Colon (tissue), 2 donors: ENCODE results near the gene R3HDM2.
"Not testable (repeated sequence)": the region's sequence is repeated elsewhere in the genome, so short reads cannot be mapped to it uniquely, and the experiment has no call there.

Experiments used
- FAIRE-seq: peaks from 2 replicates; lab custom pipeline; 2012; peaks lifted over from hg19 to GRCh38; lab: Jason Lieb, UNC
- donor health status: control.
- donor health status: control.

Gene R3HDM2

GRCh38 chr12:57329219-57329618 lies 101.6 kb downstream of the R3HDM2 start:
- FAIRE-seq, result no peak

GRCh38 chr12:57325395-57325794 lies 105.4 kb downstream of the R3HDM2 start:
- FAIRE-seq, result no peak

DNA sequence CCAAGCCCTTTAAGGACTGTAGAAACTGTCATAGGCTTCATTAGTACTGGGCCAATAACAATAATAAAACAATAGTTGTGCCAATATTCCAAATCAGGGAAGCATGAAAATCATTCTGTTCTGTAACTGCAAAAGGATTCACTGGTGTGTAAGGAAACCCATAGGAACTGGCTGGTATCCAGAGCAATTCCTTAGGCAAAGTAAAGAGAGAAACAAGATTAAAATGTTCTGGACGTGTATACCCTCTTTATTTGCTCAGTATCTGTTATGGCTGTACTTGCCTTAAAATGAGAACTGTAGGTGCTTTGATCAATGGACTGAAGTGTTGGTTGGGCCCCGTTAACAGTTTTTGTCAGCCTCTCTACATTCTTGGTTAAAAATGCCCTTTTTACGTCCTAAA lies 107.4 kb downstream of the R3HDM2 start:
- no peak for FAIRE-seq

GRCh38 chr12:57320639-57321038 lies 110.2 kb downstream of the R3HDM2 start:
- FAIRE-seq, result no peak

- FAIRE-seq, result no peak
These were observed 111.0 kb downstream of the R3HDM2 start for GRCh38 chr12:57319678-57320469.

DNA sequence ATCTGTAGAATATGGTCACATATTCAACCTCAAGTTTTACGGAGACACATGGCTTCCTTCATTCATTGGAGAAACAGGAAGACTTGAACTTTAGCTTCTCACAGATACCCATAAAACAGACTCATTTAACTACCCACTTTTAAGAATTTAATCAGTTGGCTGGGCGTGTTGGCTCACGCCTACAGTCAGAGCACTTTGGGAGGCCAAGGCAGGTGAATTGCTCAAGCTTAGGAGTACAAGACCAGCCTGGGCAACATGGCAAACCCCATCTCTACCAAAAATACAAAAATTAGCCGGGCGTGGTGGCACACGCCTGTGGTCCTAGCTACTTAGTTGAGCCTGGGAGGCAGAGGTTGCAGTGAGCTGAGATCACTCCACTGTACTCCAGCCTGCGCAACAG lies 115.2 kb downstream of the R3HDM2 start:
- no peak for FAIRE-seq

GRCh38 chr12:57312287-57312686 lies 118.6 kb downstream of the R3HDM2 start:
- FAIRE-seq, result not testable (repeated sequence)

DNA sequence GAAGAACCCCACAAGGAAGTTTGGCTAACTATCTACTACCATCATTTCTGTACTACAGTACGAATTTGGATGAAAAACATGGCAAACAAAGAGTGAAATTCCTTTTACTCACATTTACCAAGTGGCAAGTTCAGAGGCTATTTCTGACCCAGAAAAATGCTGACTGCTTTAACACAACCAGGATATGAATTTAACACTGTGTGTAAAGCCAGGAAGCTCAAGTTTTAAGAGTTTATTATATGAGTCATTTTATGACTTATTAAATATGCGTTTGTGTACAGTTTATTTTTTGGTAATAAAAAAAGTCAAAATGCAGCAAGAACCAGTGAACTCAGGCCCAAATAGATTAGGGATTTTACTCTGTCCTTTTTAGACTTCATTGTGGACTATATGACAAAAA lies 121.4 kb downstream of the R3HDM2 start:
- FAIRE-seq, result no peak

DNA sequence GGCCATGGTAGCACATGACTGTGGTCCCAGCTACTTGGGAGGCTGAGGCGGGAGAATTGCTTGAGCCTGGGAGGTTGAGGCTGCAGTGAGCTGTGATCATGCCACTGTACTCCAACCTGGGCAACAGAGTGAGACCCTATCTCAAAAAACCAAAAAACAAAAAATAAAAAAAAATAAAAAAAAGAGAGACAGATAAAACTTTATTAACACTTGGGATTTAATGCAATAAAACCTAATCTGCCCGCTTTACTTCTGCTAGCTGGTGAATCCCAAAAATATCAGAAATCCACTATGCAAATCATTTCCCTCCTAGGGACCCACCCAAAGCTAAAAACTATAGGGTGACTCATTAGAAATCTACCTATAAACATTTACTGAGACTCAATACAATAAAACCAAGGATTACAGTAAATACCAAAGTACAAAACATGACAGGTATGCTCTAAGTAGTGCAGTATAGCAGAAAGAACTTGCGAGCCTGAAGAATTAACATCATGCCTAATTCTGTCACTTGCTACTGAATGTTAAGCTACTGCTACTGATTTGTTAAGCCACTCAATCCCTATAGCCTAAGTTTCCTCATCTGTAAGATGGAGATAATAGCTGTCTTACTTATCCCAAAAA lies 129.8 kb downstream of the R3HDM2 start:
- FAIRE-seq, result no peak

- FAIRE-seq, result no peak
These were observed 131.3 kb downstream of the R3HDM2 start for GRCh38 chr12:57299514-57300016.

DNA sequence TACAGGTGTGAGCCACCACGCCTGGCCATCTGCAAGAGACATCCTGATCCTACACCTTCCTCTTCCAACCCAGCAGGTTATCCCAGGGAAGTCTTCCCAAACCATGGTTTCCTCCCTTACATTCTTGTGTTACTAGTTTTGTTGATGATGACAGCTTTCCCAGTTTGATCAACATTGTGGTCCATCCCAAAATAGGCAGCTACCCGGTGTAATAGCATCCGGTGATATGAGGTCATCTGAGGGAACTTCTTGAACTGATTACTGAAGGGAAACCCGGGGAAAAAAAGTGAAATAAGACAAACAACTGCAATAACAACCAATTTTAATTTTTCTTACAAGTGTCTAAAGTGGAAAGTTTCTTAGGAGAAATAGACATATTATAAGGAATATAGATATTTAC lies 134.6 kb downstream of the R3HDM2 start:
- no peak for FAIRE-seq

DNA sequence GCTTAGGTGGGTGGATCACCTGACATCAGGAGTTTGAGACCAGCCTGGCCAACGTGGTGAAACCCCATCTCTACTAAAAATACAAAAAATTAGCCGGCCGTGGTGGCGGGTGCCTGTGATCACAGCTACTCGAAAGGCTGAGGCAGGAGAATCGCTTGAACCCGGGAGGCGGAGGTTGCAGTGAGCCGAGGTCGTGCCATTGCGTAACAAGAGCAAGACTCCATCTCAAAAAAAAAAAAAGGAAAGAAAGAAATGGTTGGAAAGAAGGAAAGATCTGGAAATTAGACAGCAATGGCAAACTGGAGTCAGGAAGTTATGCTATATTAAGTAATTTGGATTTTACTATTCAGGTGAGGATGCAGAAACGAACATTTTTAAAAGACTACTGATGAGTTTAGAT lies 148.8 kb downstream of the R3HDM2 start:
- not testable (repeated sequence) for FAIRE-seq

GRCh38 chr12:57280211-57281062 lies 150.4 kb downstream of the R3HDM2 start:
- FAIRE-seq, result no peak

DNA sequence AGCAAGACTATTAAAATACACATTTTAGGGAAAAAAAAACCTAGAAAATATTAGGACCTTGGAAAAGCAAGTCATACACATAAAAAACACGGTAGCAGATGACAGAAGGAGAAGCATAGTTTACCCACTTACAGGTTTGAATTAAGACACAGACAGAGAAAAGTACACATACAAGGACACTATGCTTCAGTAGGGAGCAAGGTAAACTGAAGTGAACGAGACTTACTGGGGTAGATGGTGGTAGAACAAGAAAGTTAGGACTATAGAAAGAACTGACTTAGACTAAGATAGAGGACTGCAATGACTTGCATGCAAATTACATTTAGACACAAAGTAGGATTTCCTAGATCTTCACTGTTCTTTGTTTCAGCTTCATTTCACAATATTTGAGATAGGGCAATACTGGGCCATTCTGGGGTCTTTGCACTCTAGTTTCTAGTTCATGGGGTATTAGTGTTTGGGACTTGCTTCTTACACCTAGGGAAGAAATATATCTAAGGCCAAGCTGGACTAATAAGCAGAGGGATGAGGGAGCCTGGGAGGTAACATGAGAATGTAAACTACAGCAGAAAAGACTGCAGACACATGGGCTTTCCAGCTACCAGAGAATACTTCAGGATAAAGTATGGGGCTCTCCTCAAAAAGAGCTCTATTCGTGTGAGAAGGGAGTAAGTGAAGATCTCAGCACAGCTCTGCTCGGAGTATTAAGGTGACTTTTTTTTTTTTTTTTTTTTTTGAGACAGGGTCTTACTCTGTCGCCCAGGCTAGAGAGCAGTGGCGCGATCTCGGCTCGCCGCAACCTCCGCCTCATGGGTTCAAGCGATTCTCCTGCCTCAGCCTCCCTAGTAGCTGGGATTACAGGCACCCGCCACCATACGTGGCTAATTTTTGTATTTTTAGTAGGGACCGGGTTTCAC lies 152.1 kb downstream of the R3HDM2 start:
- FAIRE-seq, result no peak

DNA sequence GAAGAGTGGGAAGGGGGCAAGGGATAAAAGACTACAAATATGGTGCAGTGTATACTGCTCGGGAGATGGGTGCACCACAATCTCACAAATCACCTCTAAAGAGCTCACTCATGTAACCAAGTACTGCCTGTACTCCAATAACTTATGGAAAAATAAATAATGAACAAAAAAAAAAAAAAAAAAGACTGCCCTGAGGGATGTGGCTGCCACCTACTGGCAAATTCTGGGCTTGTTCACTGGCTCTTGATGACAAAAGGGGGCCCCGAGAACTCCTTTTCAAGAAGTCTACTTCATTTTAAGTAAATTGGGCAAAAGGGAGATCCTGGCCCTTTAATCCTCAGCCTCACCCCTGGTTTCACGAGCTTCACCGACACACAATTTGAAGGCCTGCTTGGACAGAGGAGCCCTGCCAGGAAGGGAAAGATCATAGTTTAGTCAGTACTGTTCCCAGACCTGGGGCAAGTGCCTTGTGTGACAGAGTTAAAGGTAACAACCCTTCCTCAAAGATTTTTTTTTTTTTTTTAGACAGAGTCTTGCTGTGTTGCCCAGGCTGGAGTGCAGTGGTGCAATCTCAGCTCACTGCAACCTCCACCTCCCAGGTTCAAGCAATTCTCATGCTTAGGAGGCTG lies 153.8 kb downstream of the R3HDM2 start:
- FAIRE-seq, result no peak

- FAIRE-seq, result not testable (repeated sequence)
These were observed 154.6 kb downstream of the R3HDM2 start for GRCh38 chr12:57276233-57276632.

GRCh38 chr12:57273516-57273915 lies 157.3 kb downstream of the R3HDM2 start:
- no peak for FAIRE-seq

DNA sequence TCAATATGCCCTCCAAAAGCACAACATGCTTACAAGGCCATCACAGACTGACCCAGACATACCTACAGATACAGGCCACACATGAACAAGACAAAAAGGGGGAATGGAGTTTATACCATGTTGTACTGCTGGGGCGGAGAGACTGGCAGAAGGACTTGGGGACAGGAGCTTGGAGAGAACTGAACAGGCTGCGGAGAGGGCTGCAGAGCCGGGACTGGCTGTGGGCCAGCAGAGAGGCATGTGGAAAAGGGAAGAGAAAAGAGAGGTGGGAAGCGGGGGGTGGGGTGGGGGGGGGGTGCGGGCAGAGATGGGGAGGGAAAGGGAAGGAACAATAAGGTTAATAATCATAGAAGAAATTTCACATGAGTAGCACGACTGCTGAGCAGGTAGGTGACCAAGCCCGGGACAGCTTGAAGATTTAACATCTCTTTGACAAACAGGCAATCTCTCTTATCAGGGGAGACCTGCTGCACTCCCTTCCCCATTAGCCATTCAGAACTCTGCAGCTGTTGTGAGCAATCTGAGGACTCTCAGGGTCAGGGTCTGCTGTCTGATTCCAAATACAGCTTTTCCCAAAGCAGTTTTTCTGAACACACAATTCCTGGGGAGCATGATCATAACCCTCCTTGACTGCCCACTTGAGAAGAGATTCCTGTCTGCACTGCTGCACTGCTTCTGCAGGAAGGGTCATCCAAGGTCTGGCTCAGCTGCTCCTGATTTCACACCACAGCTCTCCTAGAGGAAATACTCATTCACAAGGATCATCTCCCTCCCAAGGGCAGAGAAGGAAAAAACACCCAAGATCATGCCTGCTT lies 158.3 kb downstream of the R3HDM2 start:
- FAIRE-seq, result no peak

- no peak for FAIRE-seq
These were observed 159.8 kb downstream of the R3HDM2 start for GRCh38 chr12:57270966-57271470.

DNA sequence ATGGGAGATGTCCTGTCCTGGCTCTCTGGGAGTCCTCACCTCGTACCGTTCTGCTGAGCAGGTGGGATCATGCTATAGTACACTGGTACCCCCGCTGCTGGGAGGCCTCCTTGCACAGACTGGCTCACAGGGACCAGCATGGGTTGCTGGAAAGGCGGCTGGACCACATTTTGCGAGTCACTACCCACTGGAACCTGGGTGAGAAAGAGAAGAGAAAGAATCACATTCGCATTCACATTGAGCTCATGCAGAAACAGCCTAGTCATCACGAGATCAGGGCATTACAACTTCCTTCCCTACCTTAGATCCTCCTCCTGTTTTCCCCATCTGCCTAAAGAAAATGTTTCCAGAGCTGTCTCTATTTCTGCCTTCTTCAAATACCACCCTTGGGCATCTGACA lies 162.6 kb downstream of the R3HDM2 start:
- no peak for FAIRE-seq
